Esophagus squamous epithelium (tissue), 5 donors: ENCODE measurements around the gene MPL. TPM values are rescaled to one million over a fixed set of nuclear protein-coding genes. Genes with fewer than 3 reads are reported as not detected.
A peak's percentile ranks its signal among the peaks of the same experiment; 100 is the strongest.

Experiments used
- DNase-seq: peaks from one replicate; lab custom pipeline; 2025; lab: John Stamatoyannopoulos, UW
- H3K27ac ChIP-seq, 4 donors: fragments of 200-600 bp; sonication (generic); one replicate each; pipeline ENCODE4 v1.5.1; 2016 to 2019; ENCODE audit warnings: mild to moderate bottlenecking in 1 of 4
- H3K27me3 ChIP-seq, 4 donors: fragments of 200-600 bp; sonication (generic); 1 replicate in 3 of 4; 2 replicates in 1 of 4; pipeline versions ENCODE4 v1.5.1 to v1.6.0; 2017 to 2021; ENCODE audit warnings: antibody characterized with exemption in 1 of 4
- H3K36me3 ChIP-seq, 3 donors: fragments of 200-600 bp; sonication (generic); one replicate each; pipeline ENCODE4 v1.5.1; 2016 to 2019
- H3K4me1 ChIP-seq, 3 donors: fragments of 200-600 bp; sonication (generic); one replicate each; pipeline ENCODE4 v1.5.1; 2017 to 2019
- H3K4me3 ChIP-seq, 4 donors: fragments of 200-600 bp; sonication (generic); 1 replicate in 3 of 4; 2 replicates in 1 of 4; pipeline ENCODE4 v1.5.1; 2016 to 2019; ENCODE audit warnings: mild to moderate bottlenecking in 2 of 4, moderate library complexity in 1 of 4
- H3K9me3 ChIP-seq, 3 donors: fragments of 200-600 bp; sonication (generic); one replicate each; pipeline ENCODE4 v1.5.1; 2016 to 2019
- POLR2A ChIP-seq, 4 donors: fragments of 450-650 bp; IDR thresholded peaks; one replicate each; pipeline ENCODE4 v1.6.1; 2017; ENCODE audit warnings: antibody characterized with exemption in 4 of 4, mild to moderate bottlenecking in 4 of 4, moderate library complexity in 3 of 4
- WGBS, 2 donors: methylation state at CpG; one replicate each; pipeline ENCODE4 v1.1.5; 2018; 5-methylcytosine and 5-hydroxymethylcytosine counted together
- intact Hi-C: fragments of 100-400 bp; cut with DNase I; formaldehyde crosslinking; loops from one replicate; pipeline ENCODE4 v1.15.0; 2022
- total RNA-seq, 4 donors: library from RNA; depleted of rRNA; stranded (reverse); fragments of >200 nt; gene quantifications; one replicate each; pipeline ENCODE4 v1.1.0, GENCODE V29; 2016
- TF ChIP-seq, protein P1 (sequence below), 6 experiments: fragments of 450-650 bp in 4 of 6; fragments of 200-600 bp in 2 of 6; sonication (generic) in 2 of 6; IDR thresholded peaks; one replicate each; pipeline ENCODE4 v1.5.1; 2016 to 2019; ENCODE audit warnings: antibody characterized with exemption in 6 of 6, mild to moderate bottlenecking in 4 of 6, moderate library complexity in 4 of 6
- donor health status: DM: yes; HTN: yes; CAD: no.

The MPL gene
- total RNA-seq, 4 donors from 2014 or later: not detected

DNA sequence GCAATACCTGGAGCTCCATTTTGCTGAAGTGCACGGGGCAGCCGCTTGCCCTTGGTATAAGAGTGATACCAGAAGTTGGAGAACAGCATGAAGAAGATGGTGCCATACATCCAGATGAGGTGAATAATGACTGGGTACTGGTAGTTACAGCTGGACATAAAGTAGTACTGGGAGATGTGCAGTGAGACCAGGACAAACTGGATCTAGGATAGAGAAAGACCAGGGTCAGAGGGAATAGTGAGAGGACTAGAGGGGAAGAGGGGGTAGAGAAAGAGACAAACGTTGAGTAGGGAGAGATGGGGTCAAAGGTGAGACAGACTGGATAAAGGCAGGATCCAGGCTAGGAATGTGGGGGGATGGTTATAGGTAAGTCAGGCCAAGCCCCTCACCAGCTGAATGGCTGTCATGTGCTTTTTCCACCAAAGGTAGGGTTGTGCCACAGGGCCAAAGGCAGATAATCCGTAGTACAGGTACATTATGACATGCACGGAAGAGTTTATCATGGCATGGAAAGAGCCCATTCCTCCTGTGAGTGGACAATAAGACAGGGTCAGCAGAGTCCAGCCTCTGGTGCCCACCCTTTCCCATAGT lies 26.4 kb downstream of the MPL start:
- H3K9me3 ChIP-seq: no peaks in the 10 kb centered on the region
- intact Hi-C loops: no loop called here
- peaks cover 30 to 55% (median 33%) of the 10 kb centered on the region in 3 donors for H3K36me3 ChIP-seq

DNA sequence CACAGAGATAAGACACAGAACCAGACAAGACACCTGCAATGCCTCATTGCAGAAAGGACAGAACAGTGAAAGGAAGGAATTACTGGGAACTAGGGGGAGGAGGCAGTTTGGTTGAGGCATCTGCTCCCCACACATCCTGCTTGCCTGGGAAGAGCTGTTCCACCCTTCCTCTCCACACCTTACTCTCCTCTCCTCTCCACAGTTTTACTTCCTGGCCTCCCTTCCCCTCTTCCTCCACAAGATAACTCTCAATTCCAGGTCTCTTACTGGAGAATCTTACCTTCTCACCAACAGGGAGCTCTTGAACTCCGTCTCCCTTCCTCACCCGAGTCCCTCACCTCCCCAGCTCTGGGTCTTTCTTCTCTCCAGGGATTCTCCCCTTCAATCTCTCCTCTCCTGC lies 28.1 kb downstream of the MPL start:
- TF ChIP-seq POLR2A (IDR thresholded peaks at IDR 0.05): no peak
- TF ChIP-seq, protein P1, sequence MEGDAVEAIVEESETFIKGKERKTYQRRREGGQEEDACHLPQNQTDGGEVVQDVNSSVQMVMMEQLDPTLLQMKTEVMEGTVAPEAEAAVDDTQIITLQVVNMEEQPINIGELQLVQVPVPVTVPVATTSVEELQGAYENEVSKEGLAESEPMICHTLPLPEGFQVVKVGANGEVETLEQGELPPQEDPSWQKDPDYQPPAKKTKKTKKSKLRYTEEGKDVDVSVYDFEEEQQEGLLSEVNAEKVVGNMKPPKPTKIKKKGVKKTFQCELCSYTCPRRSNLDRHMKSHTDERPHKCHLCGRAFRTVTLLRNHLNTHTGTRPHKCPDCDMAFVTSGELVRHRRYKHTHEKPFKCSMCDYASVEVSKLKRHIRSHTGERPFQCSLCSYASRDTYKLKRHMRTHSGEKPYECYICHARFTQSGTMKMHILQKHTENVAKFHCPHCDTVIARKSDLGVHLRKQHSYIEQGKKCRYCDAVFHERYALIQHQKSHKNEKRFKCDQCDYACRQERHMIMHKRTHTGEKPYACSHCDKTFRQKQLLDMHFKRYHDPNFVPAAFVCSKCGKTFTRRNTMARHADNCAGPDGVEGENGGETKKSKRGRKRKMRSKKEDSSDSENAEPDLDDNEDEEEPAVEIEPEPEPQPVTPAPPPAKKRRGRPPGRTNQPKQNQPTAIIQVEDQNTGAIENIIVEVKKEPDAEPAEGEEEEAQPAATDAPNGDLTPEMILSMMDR (IDR thresholded peaks at IDR 0.05): no peak
- intact Hi-C loops: no loop called here
- H3K4me1 ChIP-seq: peaks cover 18 to 60% (median 28%) of the 10 kb centered on the region in 3 donors
- peak overlapping the region; percentile 70 to 86 (median 85) for H3K4me3 ChIP-seq
- H3K27ac ChIP-seq: peak overlapping the region; percentile 94 to 99 (median 97)
- peaks cover 30 to 51% (median 33%) of the 10 kb centered on the region in 3 donors for H3K36me3 ChIP-seq
- DNase-seq: no peak
- no peaks in the 10 kb centered on the region for H3K9me3 ChIP-seq
- H3K27me3 ChIP-seq: no peaks in the 10 kb centered on the region
- 75 to 86% methylated on average over 2 of the region's 2 CpGs for WGBS, 2 donors

More for the DNA sequence above, 26.4 kb downstream of the MPL start:
- peak overlapping the region in 2 of 4 donors; percentile 13 to 16 for H3K27ac ChIP-seq
- DNase-seq: no peak
- H3K4me1 ChIP-seq: peaks cover 27 to 69% (median 36%) of the 10 kb centered on the region in 3 donors
- no peaks in the 10 kb centered on the region for H3K27me3 ChIP-seq
- TF ChIP-seq POLR2A (IDR thresholded peaks at IDR 0.05): no peak
- TF ChIP-seq, protein P1 (IDR thresholded peaks at IDR 0.05): no peak
- WGBS, 2 donors: 66 to 80% methylated on average over 3 to 5 of the region's 5 CpGs
- H3K4me3 ChIP-seq: no peak overlapping the region

DNA sequence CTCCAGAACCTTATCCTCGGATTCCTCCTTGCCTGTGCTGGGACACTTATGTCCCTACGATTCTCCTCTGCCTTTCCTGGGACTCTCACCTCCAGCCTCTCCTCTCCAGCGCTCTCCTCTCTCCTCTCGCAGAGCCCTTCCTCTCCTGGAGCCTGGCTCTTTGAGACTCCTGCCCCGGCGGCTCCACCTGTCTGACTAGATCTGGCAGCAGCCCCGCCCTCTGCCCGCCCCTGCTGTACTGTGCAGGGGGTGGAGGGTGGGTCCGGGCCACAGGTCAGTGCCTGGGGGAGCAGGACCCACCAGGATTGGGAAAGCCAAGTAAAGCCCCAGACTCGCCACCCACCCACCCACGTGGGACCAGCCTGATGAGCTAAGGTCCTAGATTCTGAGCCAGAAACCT lies 28.6 kb downstream of the MPL start:
- H3K36me3 ChIP-seq: peaks cover 30 to 46% (median 33%) of the 10 kb centered on the region in 3 donors
- DNase-seq: no peak
- 20 to 21% methylated on average over 6 to 7 of the region's 11 CpGs for WGBS, 2 donors
- intact Hi-C loops: no loop called here
- peak overlapping the region; percentile 94 to 99 (median 97) for H3K27ac ChIP-seq
- H3K9me3 ChIP-seq: no peaks in the 10 kb centered on the region
- H3K4me3 ChIP-seq: peak overlapping the region; percentile 70 to 86 (median 85)
- no peaks in the 10 kb centered on the region for H3K27me3 ChIP-seq
- TF ChIP-seq, protein P1 (IDR thresholded peaks at IDR 0.05): no peak
- TF ChIP-seq POLR2A (IDR thresholded peaks at IDR 0.05): peak in 3 of 4 donors; percentile 46 to 67 (median 59)
- H3K4me1 ChIP-seq: peaks cover 18 to 56% (median 28%) of the 10 kb centered on the region in 3 donors

DNA sequence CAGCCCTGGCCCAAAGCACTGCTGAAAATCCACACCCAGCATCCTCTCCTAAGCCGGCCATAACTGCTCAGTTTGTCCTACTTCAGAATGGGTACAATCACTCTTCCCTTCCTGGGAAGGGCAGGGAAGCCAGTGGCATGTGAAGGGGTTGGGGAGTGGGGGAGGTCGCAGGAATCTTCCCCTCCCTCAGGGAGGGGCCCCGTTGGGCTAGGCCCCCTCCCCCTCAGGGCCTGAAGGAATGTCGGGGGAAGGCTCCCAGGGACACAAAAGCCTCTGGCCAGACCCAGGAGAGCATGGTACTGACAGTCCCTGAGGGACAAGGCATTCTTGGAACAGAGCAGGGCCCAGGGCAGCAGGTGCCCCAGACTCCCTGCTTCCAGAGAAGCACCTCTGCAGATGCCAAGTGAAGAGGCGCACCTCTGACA lies 29.0 kb downstream of the MPL start:
- no peaks in the 10 kb centered on the region for H3K27me3 ChIP-seq
- H3K36me3 ChIP-seq: peaks cover 30 to 42% (median 33%) of the 10 kb centered on the region in 3 donors
- intact Hi-C loops: no loop called here
- peak overlapping the region; percentile 70 to 86 (median 85) for H3K4me3 ChIP-seq
- peak overlapping the region; percentile 94 to 99 (median 97) for H3K27ac ChIP-seq
- TF ChIP-seq, protein P1 (IDR thresholded peaks at IDR 0.05): no peak
- TF ChIP-seq POLR2A (IDR thresholded peaks at IDR 0.05): no peak
- 40% methylated on average over 1 of the region's 5 CpGs; no CpG with 5 or more reads in 1 of the 2 donors for WGBS, 2 donors
- no peaks in the 10 kb centered on the region for H3K9me3 ChIP-seq
- H3K4me1 ChIP-seq: peaks cover 18 to 56% (median 28%) of the 10 kb centered on the region in 3 donors
- DNase-seq: no peak
